Frontal cortex (tissue), 4 donors: ENCODE measurements around the gene PWWP3B. TPM values are rescaled to one million over a fixed set of nuclear protein-coding genes. Genes with fewer than 3 reads are reported as not detected.
"Not testable (repeated sequence)": the region's sequence is repeated elsewhere in the genome, so short reads cannot be mapped to it uniquely, and the experiment has no call there.

Experiments used
- DNase-seq, 2 donors: peaks; one replicate each; pipeline ENCODE4 v3.0.0; 2012; ENCODE audit warnings: low spot score in 2 of 2
- FAIRE-seq: peaks from 2 replicates; lab custom pipeline; 2012; peaks lifted over from hg19 to GRCh38; lab: Jason Lieb, UNC
- total RNA-seq: library from RNA; depleted of rRNA; stranded (reverse); fragments of >200 nt; gene quantifications from one replicate; pipeline ENCODE4 v1.2.3, GENCODE V29; 2014
- donor health status: control.
- donor health status: control.
- donor health status: control.

The PWWP3B gene
- 1.2 TPM for total RNA-seq

- DNase-seq, result no peak
- no peak for FAIRE-seq
These were observed at the start of gene PWWP3B for GRCh38 chrX:106168107-106168506. Gene PWWP3B (plus strand): TSS chrX:106168305. CDS start chrX:106205433, 37,128 bp downstream.

DNA sequence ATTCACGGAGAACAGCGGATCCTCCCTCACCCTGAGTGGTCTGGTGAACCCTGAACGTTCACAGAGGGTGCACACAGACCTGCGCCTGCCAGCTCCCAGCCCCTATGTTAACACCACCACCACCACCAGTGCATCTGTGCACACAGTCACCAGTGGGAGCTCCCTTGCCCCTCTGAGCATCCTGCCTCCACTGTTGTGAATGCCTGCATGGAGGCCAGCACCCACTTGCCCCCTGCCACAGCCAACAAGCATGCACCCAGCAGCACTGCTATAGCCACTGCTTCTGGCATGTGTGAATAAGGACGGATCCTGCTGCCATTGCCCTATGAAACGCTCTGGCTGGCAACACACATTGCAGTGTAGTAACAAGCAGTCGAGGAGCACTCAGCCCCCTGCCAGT is 29.1 kb upstream of the PWWP3B start:
- DNase-seq (no peak), FAIRE-seq (no peak)

GRCh38 chrX:106144755-106145639 is 23.1 kb upstream of the PWWP3B start:
- no peak for DNase-seq
- FAIRE-seq, result no peak

- FAIRE-seq (no peak), DNase-seq (no peak)
These were observed 17.4 kb upstream of the PWWP3B start for GRCh38 chrX:106150701-106151100.

GRCh38 chrX:106159861-106160282 is 8.2 kb upstream of the PWWP3B start:
- FAIRE-seq (no peak), DNase-seq (no peak)

DNA sequence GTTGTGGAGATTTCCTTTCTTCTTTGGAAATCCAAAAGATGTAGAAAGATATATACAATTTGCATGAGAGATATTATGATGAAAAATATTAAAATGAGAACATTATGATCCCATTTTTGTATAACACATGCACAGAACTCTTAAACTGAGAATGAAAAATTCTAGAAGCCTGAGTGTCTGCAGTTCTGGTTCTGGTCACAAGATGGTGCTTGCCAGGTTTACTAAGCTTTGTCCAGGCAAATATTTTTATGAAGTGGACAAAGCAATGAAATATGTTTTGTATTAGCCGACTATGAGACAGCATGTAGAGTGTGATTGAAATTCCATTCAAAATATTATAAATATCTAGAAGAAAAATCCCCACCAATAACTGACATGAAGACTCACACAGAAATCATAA is 2.2 kb downstream of the PWWP3B start:
- FAIRE-seq, result no peak
- no peak for DNase-seq

GRCh38 chrX:106171293-106171820 is 3.3 kb downstream of the PWWP3B start:
- DNase-seq (no peak), FAIRE-seq (no peak)

DNA sequence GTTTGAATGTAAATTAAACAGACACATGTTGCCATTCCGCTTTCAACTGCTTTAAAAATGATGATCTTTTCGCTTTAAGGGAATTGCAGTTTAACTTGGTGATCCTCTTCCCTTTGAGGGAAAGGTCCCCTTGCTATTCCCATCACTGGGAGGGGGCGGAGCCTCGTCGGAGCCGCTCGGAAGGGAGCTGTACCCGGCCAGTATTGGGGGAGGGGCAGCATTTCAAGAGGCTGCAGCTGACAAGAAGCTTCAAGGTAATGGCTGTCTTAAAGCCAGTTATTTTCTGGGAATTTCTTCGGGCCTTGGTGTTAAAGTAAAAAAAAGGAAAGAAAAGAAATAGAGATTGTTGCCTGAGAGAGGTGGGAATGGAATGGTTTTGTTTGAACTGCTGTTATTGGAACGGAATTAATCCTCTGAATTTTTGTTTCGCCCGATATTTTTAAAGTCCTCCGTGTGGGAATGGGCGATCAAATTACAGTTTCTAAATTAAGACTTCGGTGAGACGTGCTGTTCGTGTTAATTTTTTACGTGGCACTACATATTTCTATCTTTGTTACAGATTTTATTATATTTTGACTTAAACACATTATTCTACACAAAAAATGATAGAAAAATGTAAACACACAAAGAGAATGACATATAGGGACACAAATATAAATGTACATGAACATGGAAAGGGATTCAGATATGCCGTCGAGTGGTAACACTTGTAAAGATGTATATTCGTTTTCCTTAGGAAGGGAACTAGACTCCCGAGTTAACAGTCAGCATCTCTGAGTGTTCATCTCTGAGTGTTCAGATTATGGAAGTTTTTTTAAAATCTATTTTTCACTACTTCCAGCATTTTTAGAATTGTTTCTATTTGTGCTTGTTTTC is 9.2 kb downstream of the PWWP3B start:
- no peak for FAIRE-seq
- peak in 1 of 2 donors; percentile 12 for DNase-seq

DNA sequence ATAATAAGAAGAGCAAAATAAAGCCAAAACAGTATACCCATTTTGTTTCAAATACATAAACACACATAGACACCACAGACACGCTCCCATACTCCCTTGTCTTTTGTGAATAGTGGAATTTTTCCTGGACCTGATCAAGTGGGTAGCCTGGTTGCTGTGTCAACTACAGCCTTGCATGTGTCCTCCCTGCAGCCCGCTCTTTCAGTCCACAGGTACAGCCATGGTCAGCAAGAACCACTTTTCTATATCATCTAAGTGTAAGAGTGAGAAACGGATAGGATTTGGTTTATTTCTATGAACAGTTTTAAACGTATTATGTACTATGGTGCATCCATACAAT is 9.8 kb downstream of the PWWP3B start:
- DNase-seq, result no peak
- FAIRE-seq, result no peak

GRCh38 chrX:106178826-106179225 is 10.7 kb downstream of the PWWP3B start:
- FAIRE-seq (no peak), DNase-seq (no peak)

DNA sequence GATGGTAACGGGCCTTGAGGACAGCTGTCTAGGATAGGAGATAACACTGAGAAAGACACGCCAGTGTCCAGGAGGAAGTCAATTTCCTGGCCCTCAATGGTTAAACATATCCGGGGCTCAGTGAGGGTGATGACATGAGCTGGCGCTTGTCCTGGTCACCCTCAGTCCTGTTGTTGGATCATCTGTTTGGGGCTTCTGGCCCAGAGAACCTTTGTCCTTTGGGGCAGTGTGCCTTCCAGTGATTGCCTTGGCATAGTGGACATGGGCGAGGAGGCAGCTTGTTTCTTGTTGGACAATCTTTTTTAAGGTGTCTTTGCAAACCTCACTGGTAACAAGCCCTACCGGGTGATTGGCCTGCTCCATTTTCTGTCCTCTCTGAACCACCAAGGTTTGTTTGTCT is 15.6 kb downstream of the PWWP3B start:
- FAIRE-seq, DNase-seq: not testable (repeated sequence)

- no peak for DNase-seq
These were observed 33.5 kb downstream of the PWWP3B start for GRCh38 chrX:106201502-106202178.

DNA sequence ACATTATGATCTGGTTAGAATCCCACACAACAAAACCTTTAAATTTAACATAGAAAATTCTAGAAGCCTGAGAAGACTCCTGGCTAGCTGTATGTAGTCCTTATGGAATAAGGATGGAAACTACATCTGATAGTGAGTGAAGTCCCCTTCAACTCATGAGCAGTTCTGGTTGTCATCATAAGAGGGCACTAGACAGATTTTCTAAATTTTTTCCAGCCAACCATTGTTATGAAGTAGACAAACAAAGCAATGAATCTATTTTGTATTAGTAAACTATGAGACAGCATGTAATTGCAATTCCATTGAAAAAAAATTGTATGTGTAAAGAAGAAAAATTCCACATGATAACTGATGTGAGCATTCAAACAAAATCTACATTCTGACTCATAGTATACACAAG is 35.2 kb downstream of the PWWP3B start:
- no peak for FAIRE-seq

More at GRCh38 chrX:106201502-106202178, 33.5 kb downstream of the PWWP3B start:
- no peak for FAIRE-seq

DNA sequence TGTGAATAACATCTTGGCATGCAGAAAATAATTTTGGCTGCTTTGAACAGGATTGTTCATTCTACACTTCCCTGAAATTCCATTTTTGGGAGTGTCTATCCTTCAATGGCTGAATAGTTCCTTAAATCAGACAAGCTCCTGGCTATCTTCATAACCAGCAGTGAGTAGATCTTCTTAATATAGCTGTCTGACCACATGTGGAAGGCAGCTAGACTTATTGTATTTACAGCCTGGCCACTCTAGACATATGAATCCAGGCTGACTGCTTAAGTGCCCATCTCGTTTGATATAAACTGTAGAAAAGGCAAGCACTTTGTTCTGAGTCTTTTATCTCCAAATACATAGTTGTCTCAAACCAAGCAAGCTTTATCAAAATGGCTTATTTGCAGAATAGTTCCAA is 40.0 kb downstream of the PWWP3B start:
- FAIRE-seq (no peak), DNase-seq (no peak)

More for the DNA sequence above, 35.2 kb downstream of the PWWP3B start:
- DNase-seq, result no peak

Other genes starting within 250 kb of the PWWP3B start
- gene SERPINA7, start 129.6 kb upstream of the PWWP3B start, total RNA-seq, result not detected